Measurements from ENCODE around the gene CDKN2AIP. TPM values are rescaled to one million over a fixed set of nuclear protein-coding genes. Genes with fewer than 3 reads are reported as not detected.

CDKN2AIP gene
- total RNA-seq, 1 experiment from 2014 or later = 6.4 TPM

GRCh38 chr4:183396227-183396637 lies 48.2 kb upstream of the CDKN2AIP start:
- no peak for ATAC-seq
- no peaks in the 10 kb centered on the region for H3K9me3 ChIP-seq (ENCODE audit: control insufficient read depth in 1 of 2, insufficient read depth in 1 of 2, low read depth in 1 of 2, low read length in 2 of 2)
- ChIA-PET CTCF (no interaction called here), POLR2A (no interaction called here), RAD21 (ENCODE audit: low non-redundant PET in 1 of 2, low total read pairs in 2 of 2, uncharacterized antibody in 2 of 2, unreplicated experiment in 2 of 2) (no interaction called here)
- H3K9me2 ChIP-seq (ENCODE audit: insufficient read depth) = no peaks in the 10 kb centered on the region
- no peak overlapping the region for H3K27ac ChIP-seq (ENCODE audit: low read depth, low read length)
- no peak overlapping the region for H3K4me2 ChIP-seq (ENCODE audit: low read length)
- BruUV-seq (replicated peaks) = no TSS peak
- H3K4me1 ChIP-seq (ENCODE audit: control insufficient read depth in 1 of 2, insufficient read depth in 2 of 2, low read length in 2 of 2) = peaks cover 4 to 5% of the 10 kb centered on the region in 2 experiments; a peak in 1 of 4 replicates
- intact Hi-C loops (cut with micrococcal nuclease) = no loop called here
- H3K36me3 ChIP-seq (ENCODE audit: control insufficient read depth in 1 of 2, insufficient read depth in 2 of 2, low read length in 2 of 2) = no peaks in the 10 kb centered on the region
- no peak overlapping the region for H3K4me3 ChIP-seq (replicated peaks in 1 of 2; ENCODE audit: low read depth in 1 of 2, low read length in 2 of 2)
- no peak overlapping the region for H3K9ac ChIP-seq (ENCODE audit: low read length)
- H4K20me1 ChIP-seq (ENCODE audit: insufficient read depth) = no peaks in the 10 kb centered on the region
- H3K27me3 ChIP-seq (ENCODE audit: insufficient read depth, low read length) = no peaks in the 10 kb centered on the region
- no peak for DNase-seq (ENCODE audit: low read depth, low spot score)
- H2AFZ ChIP-seq (ENCODE audit: low read depth, low read length, poor library complexity, severe bottlenecking) = no peak overlapping the region
- H3K79me2 ChIP-seq (ENCODE audit: insufficient read depth, low read length) = no peaks in the 10 kb centered on the region
- TF ChIP-seq ZFX (IDR thresholded peaks at IDR 0.05) (no peak), POLR2AphosphoS5 (IDR thresholded peaks at IDR 0.05; ENCODE audit: low read depth, low read length) (no peak), SIN3A (IDR thresholded peaks at IDR 0.05; ENCODE audit: low read depth) (no peak), SRF (IDR thresholded peaks at IDR 0.05; ENCODE audit: low read depth) (no peak), SP1 (IDR thresholded peaks at IDR 0.05; ENCODE audit: low read depth) (no peak), ZNF274 (IDR thresholded peaks at IDR 0.05; ENCODE audit: low read depth, low read length) (no peak), YY1 (IDR thresholded peaks at IDR 0.05; ENCODE audit: extremely low read depth, insufficient replicate concordance, low read depth, low read length) (no peak), TCF7L2 (IDR thresholded peaks at IDR 0.05; ENCODE audit: borderline replicate concordance, extremely low read depth, insufficient read depth, insufficient read length) (no peak)
- TF ChIP-seq, protein P1, sequence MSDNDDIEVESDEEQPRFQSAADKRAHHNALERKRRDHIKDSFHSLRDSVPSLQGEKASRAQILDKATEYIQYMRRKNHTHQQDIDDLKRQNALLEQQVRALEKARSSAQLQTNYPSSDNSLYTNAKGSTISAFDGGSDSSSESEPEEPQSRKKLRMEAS (IDR thresholded peaks at IDR 0.05) = no peak
- TF ChIP-seq, protein P2, sequence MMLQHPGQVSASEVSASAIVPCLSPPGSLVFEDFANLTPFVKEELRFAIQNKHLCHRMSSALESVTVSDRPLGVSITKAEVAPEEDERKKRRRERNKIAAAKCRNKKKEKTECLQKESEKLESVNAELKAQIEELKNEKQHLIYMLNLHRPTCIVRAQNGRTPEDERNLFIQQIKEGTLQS (IDR thresholded peaks at IDR 0.05) = no peak

- Histone ChIP-seq H3K27me3 (ENCODE audit: insufficient read depth, low read length) (no peaks in the 10 kb centered on the region), H3K4me2 (ENCODE audit: low read length) (peak overlapping the region; percentile 79), H3K9ac (ENCODE audit: low read length) (no peak overlapping the region), H3K36me3 (ENCODE audit: control insufficient read depth in 1 of 2, insufficient read depth in 2 of 2, low read length in 2 of 2) (no peaks in the 10 kb centered on the region), H4K20me1 (ENCODE audit: insufficient read depth) (no peaks in the 10 kb centered on the region), H3K79me2 (ENCODE audit: insufficient read depth, low read length) (no peaks in the 10 kb centered on the region), H3K27ac (ENCODE audit: low read depth, low read length) (no peak overlapping the region), H3K4me1 (ENCODE audit: control insufficient read depth in 1 of 2, insufficient read depth in 2 of 2, low read length in 2 of 2) (peaks cover 6 to 19% of the 10 kb centered on the region in 2 experiments; a peak in 3 of 4 replicates), H3K4me3 (replicated peaks in 1 of 2; ENCODE audit: low read depth in 1 of 2, low read length in 2 of 2) (0 out of 4 replicates have a peak overlapping the region, but pooled peaks of 1 of the 2 experiments have one; percentile 26), H3K9me3 (ENCODE audit: control insufficient read depth in 1 of 2, insufficient read depth in 1 of 2, low read depth in 1 of 2, low read length in 2 of 2) (no peaks in the 10 kb centered on the region), H3K9me2 (ENCODE audit: insufficient read depth) (no peaks in the 10 kb centered on the region), H2AFZ (ENCODE audit: low read depth, low read length, poor library complexity, severe bottlenecking) (no peak overlapping the region)
- no peak for ATAC-seq
- DNase-seq (ENCODE audit: low read depth, low spot score) = no peak
- ChIA-PET CTCF (no interaction called here), RAD21 (ENCODE audit: low non-redundant PET in 1 of 2, low total read pairs in 2 of 2, uncharacterized antibody in 2 of 2, unreplicated experiment in 2 of 2) (no interaction called here), POLR2A (no interaction called here)
- BruUV-seq (replicated peaks) = no TSS peak
- TF ChIP-seq ZFX (IDR thresholded peaks at IDR 0.05) = no peak
- TF ChIP-seq, protein P2 (IDR thresholded peaks at IDR 0.05) = no peak
- TF ChIP-seq YY1 (IDR thresholded peaks at IDR 0.05; ENCODE audit: extremely low read depth, insufficient replicate concordance, low read depth, low read length) = no peak
- TF ChIP-seq ZNF274 (IDR thresholded peaks at IDR 0.05; ENCODE audit: low read depth, low read length) = no peak
- intact Hi-C loops (cut with micrococcal nuclease) = no loop called here
Measured at GRCh38 chr4:183397741-183398297, 46.6 kb upstream of the CDKN2AIP start.
